Activated T-helper 1 cell treated with anti-CD3 and anti-CD28 coated beads, Interleukin-2, amount 50 U/mL, for 16 hours (primary cell): Measurements from ENCODE around the gene TFDP2.
A peak's percentile ranks its signal among the peaks of the same experiment; 100 is the strongest.
"Not testable (repeated sequence)": the region's sequence is repeated elsewhere in the genome, so short reads cannot be mapped to it uniquely, and the experiment has no call there.

Source experiments
- DNase-seq, 2 donors: peaks; one replicate each; pipeline ENCODE4 v3.0.0-alpha.2; 2020; ENCODE audit warnings: low read depth in 1 of 2, low spot score in 1 of 2

The TFDP2 gene

GRCh38 chr3:142148792-142149672 is at the start of gene TFDP2:
TSS of gene TFDP2 (minus strand) at chr3:142149544. CDS start at chr3:142101749, 47,795 bp downstream.
- peak; percentile 68 to 74 for DNase-seq

GRCh38 chr3:142188846-142189245 is 39.5 kb upstream of the TFDP2 start:
- no peak for DNase-seq

DNA sequence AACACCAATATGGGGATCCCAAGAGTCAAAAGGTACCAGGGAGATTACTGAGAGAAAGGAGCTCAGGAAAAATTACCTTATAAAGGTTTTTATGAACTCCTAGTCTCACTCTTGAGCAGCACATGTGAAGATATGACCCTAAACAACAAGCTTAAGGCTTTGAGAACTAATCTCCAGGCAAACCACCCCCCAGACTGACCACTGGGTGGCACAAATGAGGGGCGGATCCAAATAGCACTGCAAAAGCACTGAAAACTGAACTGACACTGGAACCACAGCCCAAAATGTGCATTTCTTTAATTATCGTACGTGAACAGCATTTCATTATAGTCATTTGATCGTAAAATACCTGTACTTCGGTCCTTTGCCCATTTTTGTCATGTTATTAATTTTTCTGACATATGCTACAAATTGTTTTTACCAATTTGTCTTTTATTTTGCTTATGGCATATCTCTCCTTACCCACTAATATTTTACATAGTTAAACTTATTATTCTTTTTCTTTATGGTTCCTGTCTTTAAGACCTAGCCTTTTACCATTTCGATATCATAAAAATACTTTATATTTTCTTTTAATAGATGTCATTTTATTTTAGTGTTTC is 31.5 kb upstream of the TFDP2 start:
- no peak for DNase-seq

DNA sequence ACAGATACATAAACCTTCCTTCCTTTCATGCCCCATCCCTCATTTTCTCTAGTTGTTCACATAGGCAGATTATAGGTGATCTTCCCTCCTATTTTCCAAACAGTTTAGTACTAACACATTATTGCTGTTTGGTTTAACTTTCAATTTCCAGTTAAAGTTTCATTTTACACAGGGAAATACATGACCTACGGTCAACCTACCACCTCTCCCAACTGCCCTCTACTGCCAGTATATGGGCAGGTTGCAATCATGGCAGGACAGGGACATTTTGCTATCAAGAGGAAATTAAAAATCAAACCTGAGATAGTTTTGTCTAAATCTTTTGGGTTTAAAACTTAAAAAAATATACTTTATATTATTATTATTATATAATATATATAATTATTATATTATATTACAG is 26.1 kb upstream of the TFDP2 start:
- DNase-seq, result no peak

DNA sequence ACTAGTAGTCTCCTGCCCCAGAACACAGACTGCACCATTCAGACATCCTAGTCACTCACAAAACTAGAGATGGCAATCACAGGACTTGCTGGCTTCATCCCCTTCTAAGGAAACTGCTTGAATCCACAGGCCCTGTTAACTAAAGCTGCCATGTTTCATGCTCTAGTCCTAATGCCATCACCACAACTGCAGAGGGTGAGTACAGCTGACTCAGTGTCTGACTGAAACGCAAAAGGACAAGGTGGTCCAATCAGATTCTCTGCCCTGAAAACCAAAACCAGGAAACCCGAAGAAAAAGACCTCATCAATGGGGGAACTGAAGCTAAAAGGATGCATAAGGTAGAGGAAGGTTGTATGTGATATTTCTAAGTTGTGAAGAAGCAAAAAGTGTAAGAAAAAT is 25.2 kb upstream of the TFDP2 start:
- no peak for DNase-seq

- DNase-seq, result no peak
These were observed 19.2 kb upstream of the TFDP2 start for GRCh38 chr3:142168514-142168913.

- no peak for DNase-seq
These were observed 15.8 kb upstream of the TFDP2 start for GRCh38 chr3:142165194-142165593.

DNA sequence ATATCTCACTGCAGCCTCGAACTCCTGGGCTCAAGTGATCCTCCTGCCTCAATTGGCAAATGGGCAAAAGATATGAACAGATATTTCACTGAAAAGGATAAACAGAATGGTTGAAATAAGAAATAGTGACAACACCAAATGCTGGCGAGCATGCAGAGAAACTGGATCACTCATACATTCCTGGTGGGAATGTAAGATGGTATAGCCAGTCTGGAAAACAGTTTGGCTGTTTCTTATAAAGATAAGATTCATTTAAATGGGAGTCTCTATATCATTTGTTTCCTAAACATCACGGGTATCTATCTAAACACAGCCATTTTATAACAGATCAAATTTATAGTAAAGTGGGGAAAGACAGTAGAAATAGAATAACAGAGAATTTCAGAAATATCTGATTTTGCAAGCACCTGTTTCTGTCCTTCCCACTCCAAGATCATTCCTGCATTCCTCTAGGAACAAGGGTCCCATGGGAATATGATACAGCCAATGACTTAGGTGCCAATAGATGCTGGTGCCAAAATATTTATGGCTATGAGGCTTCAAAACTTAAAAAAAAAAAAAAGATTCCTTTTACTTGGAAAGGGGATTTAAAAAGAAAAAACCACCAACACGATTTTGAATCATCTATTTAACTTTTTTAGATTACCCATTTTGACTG is 9.9 kb upstream of the TFDP2 start:
- no peak for DNase-seq

DNA sequence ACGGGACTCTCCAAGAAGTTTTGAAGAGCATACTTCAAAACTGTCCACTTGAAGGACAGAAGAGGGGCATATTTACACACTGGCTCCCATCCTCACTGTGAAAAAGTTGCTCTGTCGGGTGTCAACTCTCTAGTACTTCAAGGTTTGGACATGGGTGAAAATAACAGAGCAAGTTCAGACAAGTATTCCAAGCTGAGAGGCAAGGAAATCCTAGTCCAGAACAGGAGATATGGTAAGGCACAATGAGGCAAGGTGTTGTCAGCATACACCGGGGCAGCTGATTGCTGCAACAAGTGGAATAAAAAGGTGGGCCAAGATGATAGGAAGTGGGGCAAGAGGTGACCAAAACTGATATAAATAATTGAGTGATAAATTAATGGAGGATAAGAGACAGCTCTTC is 4.8 kb upstream of the TFDP2 start:
- no peak for DNase-seq

- DNase-seq, result no peak
These were observed 3.0 kb upstream of the TFDP2 start for GRCh38 chr3:142152384-142152783.

DNA sequence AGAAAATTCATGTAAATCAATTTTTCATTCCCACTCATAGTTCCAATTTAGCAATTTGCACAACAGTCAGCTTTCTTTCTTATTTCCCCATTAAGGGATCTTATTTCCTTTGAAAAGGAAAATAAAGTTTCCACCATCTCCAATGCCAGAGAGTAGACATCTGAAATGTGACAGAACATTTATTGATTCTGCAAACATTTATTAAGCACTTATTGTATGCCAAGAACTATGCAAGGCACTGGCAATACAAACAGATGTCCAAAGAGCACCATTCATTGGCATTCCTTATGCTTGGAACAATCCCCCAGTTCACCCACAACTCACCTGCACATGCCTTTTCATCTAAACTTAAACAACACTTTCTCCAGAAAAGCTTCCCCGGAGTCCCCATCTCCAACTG is 2.5 kb upstream of the TFDP2 start:
- no peak for DNase-seq

DNA sequence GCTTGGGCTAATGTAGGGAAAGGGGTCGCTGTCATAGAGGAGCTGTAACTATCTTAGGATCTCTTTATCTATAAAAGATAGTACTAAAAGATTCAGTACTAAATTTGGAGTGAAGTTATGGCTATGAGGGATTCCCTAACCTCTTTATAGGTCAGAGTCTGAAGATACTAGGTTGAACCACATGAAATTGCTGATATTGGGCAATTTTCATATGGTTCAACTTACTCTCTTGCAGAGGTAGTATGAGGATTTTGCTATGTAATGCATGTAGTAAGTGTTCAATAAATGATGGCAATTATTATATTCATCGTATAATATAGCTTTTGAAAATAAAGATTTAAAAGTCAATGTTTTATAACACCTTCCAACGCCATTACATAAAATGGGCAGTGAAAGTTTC is 1.9 kb upstream of the TFDP2 start:
- no peak for DNase-seq

DNA sequence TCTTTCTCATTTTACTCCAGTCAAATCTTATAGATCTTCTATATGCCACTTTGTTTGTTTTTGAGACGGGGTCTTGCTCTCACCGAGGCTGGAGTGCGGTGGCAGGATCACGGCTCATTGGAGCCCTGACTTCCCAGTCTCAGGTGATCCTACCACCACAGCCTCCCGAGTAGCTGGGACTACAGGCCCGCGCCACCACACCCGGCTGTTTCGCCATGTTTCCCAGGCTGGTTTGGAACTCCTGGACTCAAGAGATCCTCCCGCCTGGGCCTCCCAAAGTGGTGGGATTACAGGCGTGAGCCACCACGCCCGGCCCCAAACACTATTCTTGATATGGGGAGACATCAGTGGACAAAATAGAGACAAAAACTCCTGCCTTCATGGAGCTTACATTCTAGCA is 927 bp upstream of the TFDP2 start:
- DNase-seq, result no peak

- no peak for DNase-seq
These were observed 289 bp upstream of the TFDP2 start for GRCh38 chr3:142149673-142149992.

DNA sequence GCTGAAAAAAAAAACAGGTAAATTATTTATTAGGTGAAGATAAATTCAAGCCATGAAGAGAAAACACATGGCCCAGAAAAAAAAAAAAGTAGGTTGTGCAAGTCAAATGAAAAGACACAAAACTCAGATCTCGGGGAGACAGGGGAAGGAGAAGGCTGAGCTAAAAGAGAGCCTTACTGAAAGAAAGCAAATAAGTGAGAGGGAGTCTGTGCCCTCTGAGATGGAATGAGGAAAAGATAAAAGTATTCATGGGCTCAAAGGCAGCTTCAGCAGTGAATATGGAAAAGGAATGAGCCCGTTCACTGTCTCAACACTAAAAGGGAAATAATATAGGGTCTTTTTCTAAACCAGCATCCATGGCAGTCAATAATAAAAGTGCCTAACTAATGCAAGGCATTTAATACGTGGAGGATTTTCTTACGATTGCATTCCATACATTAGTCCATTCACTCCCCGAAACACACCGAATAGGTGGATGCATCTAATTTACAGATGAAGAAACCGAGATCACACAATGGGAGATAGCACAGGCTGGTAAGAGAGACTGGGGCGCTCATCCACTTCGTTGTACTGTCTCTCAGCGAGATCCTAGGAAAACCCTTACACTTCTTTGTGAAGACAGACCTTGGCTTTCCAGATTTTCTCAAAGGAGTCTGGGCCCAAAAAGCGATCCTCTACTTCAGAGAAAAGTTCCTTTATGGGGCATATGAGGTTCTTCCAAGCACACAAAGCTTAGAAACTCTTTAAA is 1.1 kb downstream of the TFDP2 start:
- no peak for DNase-seq

GRCh38 chr3:142144587-142144986 is 4.8 kb downstream of the TFDP2 start:
- DNase-seq, result not testable (repeated sequence)

DNA sequence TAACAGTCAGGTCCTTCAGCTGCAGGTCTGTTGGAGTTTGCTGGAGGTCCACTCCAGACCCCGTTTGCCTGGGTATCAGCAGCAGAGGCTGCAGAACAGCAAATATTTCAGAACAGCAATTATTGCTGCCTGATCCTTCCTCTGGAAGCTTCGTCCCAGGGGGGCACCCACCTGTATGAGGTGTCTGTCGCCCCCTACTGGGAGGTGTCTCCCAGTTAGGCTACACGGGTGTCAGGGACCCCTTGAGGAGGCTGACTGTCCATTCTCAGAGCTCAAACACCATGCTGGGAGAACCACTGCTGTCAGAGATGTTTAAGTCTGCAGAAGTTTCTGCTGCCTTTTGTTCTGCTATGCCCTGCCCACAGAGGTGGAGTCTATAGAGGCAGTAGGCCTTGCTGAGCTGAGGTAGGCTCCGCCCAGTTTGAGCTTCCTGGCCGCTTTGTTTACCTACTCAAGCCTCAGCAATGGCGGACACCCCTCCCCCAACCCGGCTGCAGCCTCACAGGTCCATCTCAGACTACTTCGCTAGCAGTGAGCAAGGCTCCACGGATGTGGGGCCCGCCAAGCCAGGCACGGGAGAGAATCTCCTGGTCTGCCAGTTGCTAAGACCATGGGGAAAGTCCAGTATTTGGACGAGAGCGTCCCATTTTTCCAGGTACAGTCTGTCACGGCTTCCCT is 8.6 kb downstream of the TFDP2 start:
- DNase-seq, result not testable (repeated sequence)

DNA sequence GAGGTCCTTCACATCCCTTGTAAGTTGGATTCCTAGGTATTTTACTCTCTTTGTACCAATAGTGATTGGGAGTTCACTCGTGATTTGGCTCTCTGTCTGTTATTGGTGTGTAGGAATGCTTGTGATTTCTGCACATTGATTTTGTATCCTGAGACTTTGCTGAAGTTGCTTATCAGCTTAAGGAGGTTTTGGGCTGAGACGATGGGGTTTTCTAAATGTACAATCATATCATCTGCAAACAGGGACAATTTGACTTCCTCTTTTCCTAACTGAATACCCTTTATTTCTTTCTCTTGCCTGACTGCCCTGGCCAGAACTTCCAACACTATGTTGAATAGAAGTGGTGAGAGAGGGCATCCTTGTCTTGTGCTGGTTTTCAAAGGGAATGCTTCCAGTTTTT is 12.3 kb downstream of the TFDP2 start:
- DNase-seq, result not testable (repeated sequence)

DNA sequence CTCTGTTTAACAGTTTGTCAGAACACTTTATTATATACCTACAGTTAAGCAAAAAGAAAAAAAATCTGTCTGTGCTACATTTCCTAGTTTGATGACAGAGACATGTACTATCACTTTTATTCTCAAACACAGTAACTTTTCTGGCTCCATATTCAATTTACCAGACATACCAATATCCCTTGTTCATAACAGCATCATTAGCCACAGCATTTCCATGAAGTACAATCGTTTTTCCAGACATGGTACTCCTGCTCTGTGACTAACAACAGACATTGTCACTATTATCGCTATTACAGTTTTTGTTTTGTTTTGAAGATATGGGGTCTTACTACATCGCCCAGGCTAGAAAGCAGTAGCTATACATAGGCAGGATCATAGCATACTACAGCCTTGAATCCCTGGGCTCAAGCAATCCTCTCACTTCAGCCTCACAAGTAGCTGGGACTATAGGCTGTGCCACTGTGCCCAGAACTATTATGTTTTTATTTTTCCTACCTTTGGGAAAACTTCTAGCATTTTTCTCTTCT is 14.5 kb downstream of the TFDP2 start:
- no peak for DNase-seq

GRCh38 chr3:142129516-142130171 is 19.7 kb downstream of the TFDP2 start:
- DNase-seq, result no peak
